Stimulated activated naive CD8-positive, alpha-beta T cell treated with anti-CD3 and anti-CD28 coated beads, Interleukin-15, Interleukin-2, amounts not matched to agents 100 ng/mL and 50 ng/mL, for 24 hours (primary cell): ENCODE data around the gene VSTM1.
"Not testable (repeated sequence)": the region's sequence is repeated elsewhere in the genome, so short reads cannot be mapped to it uniquely, and the experiment has no call there.

Source experiments
- H3K27ac Mint-ChIP-seq: one replicate; pipeline ENCODE4 v1.8.0; 2021; ENCODE audit warnings: mild to moderate bottlenecking, mixed read lengths
- H3K27me3 Mint-ChIP-seq: one replicate; pipeline ENCODE4 v1.8.0; 2021; ENCODE audit warnings: mixed read lengths
- H3K36me3 Mint-ChIP-seq: one replicate; pipeline ENCODE4 v1.8.0; 2021; ENCODE audit warnings: low read depth, mixed read lengths
- H3K4me1 Mint-ChIP-seq: one replicate; pipeline ENCODE4 v1.8.0; 2021; ENCODE audit warnings: low read depth, mixed read lengths
- H3K4me3 Mint-ChIP-seq: one replicate; pipeline ENCODE4 v1.8.0; 2021; ENCODE audit warnings: mild to moderate bottlenecking, mixed read lengths
- H3K9me3 Mint-ChIP-seq: one replicate; pipeline ENCODE4 v1.8.0; 2021; ENCODE audit warnings: mixed read lengths

VSTM1 gene, protein sequence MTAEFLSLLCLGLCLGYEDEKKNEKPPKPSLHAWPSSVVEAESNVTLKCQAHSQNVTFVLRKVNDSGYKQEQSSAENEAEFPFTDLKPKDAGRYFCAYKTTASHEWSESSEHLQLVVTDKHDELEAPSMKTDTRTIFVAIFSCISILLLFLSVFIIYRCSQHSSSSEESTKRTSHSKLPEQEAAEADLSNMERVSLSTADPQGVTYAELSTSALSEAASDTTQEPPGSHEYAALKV

DNA sequence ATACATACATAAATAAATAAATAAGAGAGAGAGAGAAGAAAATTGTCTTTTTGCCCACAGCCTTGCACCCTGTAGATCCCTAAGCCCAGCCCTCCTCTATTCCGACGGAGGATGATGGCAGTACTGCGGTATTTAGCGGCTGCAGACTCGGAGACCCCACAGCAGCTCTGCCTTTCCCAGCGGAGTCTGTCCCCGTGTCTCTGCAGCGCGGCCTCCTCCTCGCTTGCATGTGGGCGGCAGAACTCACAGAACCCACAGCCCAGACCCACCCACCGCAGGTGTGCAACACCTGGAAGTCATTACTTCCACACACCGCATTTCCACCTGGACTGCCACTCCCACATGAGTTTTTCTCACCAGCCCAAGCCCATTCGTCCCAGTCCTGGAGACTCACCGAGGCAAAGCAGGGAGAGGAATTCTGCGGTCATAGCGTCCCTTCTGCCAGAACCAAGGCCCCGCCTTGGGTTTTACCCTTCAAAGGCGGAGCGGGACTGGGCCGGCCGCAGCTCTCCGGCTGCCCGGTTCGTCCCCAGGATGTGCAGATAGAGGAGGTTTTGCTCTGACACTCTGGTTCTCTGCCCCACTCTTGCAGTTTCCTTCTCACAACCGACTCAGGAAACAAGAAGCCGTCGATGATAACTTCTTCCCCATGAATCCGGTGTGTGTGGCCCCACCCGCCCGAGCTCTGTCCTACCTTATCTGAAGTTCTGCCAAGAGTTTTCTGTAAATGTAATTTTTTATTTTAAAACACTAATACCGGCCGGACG, at the start of gene VSTM1:
TSS of gene VSTM1 (minus strand) at position 548 of the 767 bp plus-strand sequence. CDS start at position 428, 120 bp downstream.
- no peaks in the 10 kb centered on the region for H3K36me3 Mint-ChIP-seq
- no peak within 1 kb of the TSS for H3K27ac Mint-ChIP-seq
- H3K4me3 Mint-ChIP-seq = no peak within 1 kb of the TSS
- no peaks in the 10 kb centered on the region for H3K9me3 Mint-ChIP-seq
- H3K4me1 Mint-ChIP-seq = no peaks in the 10 kb centered on the region
- H3K27me3 Mint-ChIP-seq = peaks cover 16% of the 10 kb centered on the region

DNA sequence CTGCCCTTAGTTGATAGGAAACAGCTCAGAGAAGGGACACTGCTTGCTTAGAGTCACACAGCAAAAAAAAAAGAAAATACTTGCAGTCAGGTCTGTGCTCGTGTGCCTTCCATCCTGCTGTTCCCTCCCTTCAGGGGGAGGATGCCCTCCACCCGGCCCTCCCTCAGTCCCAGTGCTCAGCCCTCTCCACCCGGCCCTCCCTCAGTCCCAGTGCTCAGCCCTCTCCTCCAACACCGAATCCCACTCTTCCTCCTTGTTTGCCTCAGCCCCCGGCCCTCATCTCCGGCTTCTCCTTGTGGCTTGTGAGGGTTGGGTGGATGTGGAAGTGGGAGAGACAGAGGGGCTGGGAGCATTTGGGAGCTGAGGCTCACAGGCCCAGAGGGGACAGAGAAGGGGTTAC, 46.0 kb upstream of the VSTM1 start:
- H3K27me3 Mint-ChIP-seq = no peaks in the 10 kb centered on the region
- no peak overlapping the region for H3K4me3 Mint-ChIP-seq
- peaks cover 50% of the 10 kb centered on the region for H3K36me3 Mint-ChIP-seq
- no peaks in the 10 kb centered on the region for H3K9me3 Mint-ChIP-seq
- H3K27ac Mint-ChIP-seq = no peak overlapping the region
- peaks cover 29% of the 10 kb centered on the region for H3K4me1 Mint-ChIP-seq

DNA sequence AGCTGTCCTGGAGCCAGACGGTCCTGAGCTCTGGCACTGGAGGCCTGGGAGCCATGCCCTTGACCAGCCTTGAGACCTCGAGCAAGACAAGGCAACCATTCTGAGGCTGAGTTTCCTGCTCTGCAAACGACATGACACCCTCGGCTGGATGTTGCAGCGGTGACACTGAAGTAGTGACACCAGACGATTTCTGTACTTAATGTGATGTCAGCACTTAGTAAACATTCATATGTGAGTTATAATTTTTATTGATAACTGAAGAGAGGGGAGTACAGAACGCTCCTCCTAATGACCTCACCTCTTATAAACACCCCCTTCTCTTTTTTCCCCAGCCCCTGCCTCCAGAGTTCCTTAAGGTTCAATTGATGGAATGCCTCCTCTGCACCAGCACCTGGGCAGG, 44.8 kb upstream of the VSTM1 start:
- Mint-ChIP-seq H3K4me1 (peaks cover 23% of the 10 kb centered on the region), H3K4me3 (no peak overlapping the region), H3K9me3 (no peaks in the 10 kb centered on the region), H3K27me3 (no peaks in the 10 kb centered on the region), H3K36me3 (peaks cover 44% of the 10 kb centered on the region), H3K27ac (no peak overlapping the region)

DNA sequence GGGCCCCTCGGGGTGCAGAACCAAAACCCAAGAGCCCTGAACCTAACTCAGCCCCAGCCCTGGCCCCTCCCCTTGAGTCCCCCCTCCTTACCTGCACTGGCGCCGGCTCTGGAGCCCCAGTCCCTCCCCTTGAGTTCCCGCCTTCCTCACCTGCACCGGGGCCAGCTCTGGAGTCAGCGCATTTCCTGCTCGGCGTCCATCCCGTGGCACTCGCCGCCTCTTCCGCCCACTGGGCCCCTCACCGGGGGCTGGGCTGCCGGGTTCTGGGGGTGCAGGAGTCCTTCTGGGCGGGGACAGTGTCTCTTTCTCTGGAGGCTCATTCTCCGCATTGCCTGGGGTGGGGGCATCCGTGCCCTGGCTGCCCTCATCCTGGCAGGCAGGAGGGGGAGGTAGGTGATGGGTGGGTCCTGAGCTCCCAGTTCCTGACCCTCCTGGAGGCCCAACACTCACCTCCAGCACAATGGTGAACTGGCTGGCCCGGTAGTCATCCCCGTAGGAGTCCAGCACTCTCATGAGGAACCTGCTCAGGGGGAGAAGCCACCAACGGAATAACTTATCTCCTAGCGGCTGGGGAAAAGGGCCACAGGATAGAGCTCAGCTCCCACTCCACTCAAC, 44.3 kb upstream of the VSTM1 start:
- Mint-ChIP-seq H3K9me3 (no peaks in the 10 kb centered on the region), H3K27ac (no peak overlapping the region), H3K36me3 (peaks cover 39% of the 10 kb centered on the region), H3K4me3 (no peak overlapping the region), H3K27me3 (no peaks in the 10 kb centered on the region), H3K4me1 (peaks cover 17% of the 10 kb centered on the region)

DNA sequence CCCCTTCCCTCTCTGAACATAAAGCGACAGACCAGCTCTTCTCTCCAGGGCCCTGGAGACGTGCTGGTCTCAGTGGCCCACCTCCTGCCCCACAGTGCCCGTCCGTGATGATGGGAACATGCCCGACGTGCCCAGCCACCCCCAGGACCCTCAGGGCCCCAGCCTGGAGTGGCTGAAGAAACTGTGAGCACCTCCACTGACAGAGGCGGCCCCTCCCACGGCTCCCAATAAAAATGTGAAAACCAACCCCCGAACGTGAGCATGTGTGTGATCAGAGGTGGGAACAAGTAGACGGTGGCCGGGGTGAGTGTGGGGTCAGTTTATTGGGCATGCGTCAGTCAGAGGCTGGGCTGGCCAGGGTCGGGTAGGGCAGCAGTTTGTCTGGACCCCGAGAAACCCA, 43.0 kb upstream of the VSTM1 start:
- H3K27ac Mint-ChIP-seq = no peak overlapping the region

DNA sequence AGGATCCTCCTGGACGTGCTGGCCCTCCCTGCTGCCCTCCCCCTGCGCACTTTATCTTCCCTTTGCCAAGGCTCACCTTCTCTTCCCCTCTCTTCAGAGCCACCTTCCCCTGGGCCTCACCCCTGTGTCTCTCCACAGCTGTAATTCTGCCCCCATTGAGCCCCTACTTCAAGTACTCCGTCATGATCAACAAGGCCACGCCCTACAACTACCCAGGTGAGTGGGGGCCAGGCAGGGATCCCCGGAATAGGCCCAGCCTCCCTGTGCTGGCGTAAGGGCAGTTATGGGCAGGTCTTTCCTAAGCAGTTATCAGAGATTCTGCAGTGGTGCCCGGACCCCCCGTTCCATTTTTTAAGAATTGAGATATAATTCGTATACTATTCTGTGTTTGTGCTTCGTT, 42.1 kb upstream of the VSTM1 start:
- Mint-ChIP-seq H3K9me3 (no peaks in the 10 kb centered on the region), H3K36me3 (peaks cover 31% of the 10 kb centered on the region), H3K4me1 (peaks cover 23% of the 10 kb centered on the region), H3K4me3 (no peak overlapping the region), H3K27ac (no peak overlapping the region), H3K27me3 (no peaks in the 10 kb centered on the region)

More for the DNA sequence above, 43.0 kb upstream of the VSTM1 start:
- Mint-ChIP-seq H3K36me3 (peaks cover 34% of the 10 kb centered on the region), H3K9me3 (no peaks in the 10 kb centered on the region), H3K4me3 (no peak overlapping the region), H3K4me1 (peaks cover 25% of the 10 kb centered on the region), H3K27me3 (no peaks in the 10 kb centered on the region)

DNA sequence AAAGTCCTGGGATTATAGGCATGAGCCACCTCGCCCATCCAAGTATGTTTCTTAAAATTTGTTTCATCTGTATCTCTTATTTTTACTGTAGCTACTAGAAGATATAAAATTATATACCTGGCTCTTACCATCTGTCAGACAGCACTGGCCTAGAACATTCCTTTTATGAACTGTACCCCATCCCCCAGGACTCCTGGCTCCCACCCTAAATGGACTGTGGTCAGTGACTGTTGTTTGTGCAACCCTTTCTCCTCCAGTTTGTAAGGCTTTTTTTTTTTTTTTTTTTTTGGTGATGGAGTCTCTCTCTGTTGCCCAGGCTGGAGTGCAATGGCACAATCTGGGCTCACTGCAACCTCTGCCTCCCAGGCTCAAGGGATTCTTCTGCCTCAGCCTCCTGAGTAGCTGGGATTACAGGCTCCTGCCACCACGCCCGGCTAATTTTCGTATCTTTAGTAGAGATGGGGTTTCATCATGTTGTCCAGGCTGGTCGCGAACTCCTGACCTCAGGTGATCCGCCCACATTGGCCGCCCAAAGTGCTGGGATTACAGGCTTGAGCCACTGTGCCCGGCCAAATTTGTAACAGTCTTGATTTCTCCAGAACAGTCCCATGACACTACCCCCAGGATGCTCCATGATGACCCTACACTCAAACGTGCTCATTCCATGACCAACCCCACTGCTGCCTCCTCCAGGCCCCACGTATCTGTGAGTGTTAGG, 41.5 kb upstream of the VSTM1 start:
- no peaks in the 10 kb centered on the region for H3K27me3 Mint-ChIP-seq
- H3K36me3 Mint-ChIP-seq = peaks cover 26% of the 10 kb centered on the region
- no peak overlapping the region for H3K4me3 Mint-ChIP-seq
- no peak overlapping the region for H3K27ac Mint-ChIP-seq
- H3K4me1 Mint-ChIP-seq = peaks cover 22% of the 10 kb centered on the region
- no peaks in the 10 kb centered on the region for H3K9me3 Mint-ChIP-seq

DNA sequence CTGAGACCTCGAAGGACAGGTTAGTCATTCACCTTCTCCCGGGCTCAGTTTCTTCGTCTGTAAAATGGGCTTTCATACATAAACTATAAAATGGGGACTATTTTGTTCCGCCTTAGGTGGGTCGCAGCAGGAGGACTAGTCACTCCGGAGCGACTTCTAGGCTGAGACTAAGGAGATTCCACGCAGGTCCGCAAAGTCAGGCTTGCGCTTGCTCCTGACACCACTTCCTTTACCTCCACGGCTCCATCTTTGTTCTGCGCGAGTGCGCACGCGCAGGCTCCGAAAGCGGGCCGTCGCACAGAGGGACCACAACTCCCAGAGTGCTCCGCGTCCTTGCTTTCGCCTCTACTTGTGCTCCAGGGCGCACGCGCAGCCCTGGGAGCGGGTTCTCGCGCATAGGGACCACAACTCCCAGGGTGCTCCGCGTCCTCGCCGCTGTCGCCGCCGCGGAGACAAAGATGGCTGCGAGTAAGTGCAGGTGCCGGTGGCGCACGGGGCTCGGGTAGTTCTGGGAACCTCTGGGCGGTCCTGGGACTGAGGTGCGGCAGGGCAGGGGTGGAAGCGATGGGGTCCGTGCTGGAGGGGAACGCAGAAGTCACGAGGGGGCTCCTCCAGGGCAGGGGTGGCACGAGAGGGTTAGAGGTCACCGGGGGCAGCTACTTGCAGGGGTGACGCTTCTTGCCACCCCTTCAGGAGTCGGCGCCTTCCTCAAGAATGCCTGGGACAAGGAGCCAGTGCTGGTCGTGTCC, 38.9 kb upstream of the VSTM1 start, which contains the start of gene NDUFA3:
TSS of gene NDUFA3 (plus strand) at position 435 of the 749 bp plus-strand sequence. CDS start at position 459, 24 bp downstream.
- H3K27me3 Mint-ChIP-seq = no peaks in the 10 kb centered on the region
- H3K27ac Mint-ChIP-seq = peak within 1 kb of the TSS; percentile 96
- no peaks in the 10 kb centered on the region for H3K9me3 Mint-ChIP-seq
- peaks cover 23% of the 10 kb centered on the region for H3K36me3 Mint-ChIP-seq
- H3K4me1 Mint-ChIP-seq = peaks cover 22% of the 10 kb centered on the region
- H3K4me3 Mint-ChIP-seq = peak within 1 kb of the TSS; percentile 98

DNA sequence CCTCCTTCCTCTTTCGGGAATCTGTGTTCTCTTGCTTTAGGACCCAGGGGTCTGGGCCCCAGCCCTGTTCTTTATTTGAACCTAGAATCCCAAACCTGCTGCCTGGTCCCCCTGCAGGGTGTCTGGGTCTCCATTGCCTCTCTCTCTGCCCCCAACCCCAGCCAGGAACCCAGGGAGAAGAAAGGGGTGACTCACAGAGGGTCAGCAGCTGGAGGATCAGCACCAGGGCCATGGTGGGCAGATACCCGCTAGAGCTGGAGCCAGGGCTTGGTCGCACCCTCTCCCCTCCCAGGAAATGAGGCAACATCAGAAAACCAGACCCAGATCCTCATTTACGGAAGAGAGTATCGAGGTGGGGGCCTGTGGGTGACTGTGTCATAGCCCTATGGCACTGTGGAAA, 36.9 kb upstream of the VSTM1 start, which contains the start of gene OSCAR:
TSS of gene OSCAR (minus strand) at position 243 of the 400 bp plus-strand sequence. CDS start at position 232, 11 bp downstream.
- H3K4me1 Mint-ChIP-seq = peaks cover 26% of the 10 kb centered on the region
- H3K4me3 Mint-ChIP-seq = peak within 1 kb of the TSS; percentile 52
- peaks cover 6% of the 10 kb centered on the region for H3K27me3 Mint-ChIP-seq
- no peak within 1 kb of the TSS for H3K27ac Mint-ChIP-seq
- H3K9me3 Mint-ChIP-seq = no peaks in the 10 kb centered on the region
- peaks cover 3% of the 10 kb centered on the region for H3K36me3 Mint-ChIP-seq

DNA sequence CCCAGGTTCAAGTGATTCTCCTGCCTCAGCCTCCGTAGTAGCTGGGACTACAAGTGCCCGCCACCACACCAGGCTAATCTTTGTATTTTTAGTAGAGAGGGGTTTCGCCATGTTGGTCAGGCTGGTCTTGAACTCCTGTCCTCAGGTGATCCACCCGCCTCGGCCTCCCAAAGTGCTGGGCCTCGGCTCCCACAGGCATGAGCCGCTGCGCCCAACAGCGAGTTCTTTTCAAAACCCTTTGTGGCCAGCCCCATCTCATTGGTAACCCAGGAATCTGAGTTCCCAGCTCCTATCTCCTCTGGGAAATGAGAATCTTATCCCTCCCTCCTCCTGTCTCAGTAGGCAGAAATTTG, 36.2 kb upstream of the VSTM1 start:
- H3K9me3 Mint-ChIP-seq, H3K27ac Mint-ChIP-seq, H3K4me3 Mint-ChIP-seq, H3K36me3 Mint-ChIP-seq, H3K27me3 Mint-ChIP-seq: not testable (repeated sequence)
- peaks cover 24% of the 10 kb centered on the region for H3K4me1 Mint-ChIP-seq

DNA sequence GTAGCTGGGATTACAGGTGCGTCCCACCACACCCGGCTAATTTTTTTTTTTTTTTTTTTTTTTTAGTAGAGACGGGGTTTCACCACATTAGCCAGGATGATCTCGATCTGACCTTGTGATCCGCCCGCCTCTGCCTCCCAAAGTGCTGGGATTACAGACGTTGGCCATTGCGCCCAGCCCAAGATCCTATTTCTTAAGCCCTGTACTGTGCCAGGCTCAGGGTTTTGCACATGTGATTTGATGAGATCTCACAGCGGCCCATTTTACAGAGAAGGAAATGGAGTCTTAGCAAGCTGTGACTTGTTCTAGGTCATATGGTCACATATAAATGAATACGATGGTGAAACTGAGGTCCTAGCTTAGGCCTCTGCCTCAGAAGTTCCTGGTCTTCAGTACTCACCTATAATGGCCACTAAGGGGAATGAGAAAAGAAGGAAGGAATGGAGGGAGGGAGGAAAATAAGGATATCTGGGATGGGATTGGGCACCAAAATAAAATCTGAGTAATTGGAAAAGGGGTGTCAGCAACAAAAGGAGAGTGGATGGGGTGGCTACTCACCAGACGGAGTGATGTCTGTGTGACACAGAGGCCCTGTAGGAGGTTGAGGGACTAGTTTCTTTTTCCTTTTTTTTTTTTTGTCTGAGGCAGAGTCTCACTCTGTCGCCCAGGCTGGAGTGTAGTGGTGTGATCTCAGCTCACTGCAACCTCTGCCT, 35.6 kb upstream of the VSTM1 start:
- Mint-ChIP-seq H3K9me3 (no peaks in the 10 kb centered on the region), H3K4me3 (no peak overlapping the region), H3K4me1 (peaks cover 21% of the 10 kb centered on the region), H3K27ac (no peak overlapping the region), H3K36me3 (no peaks in the 10 kb centered on the region), H3K27me3 (peaks cover 12% of the 10 kb centered on the region)

DNA sequence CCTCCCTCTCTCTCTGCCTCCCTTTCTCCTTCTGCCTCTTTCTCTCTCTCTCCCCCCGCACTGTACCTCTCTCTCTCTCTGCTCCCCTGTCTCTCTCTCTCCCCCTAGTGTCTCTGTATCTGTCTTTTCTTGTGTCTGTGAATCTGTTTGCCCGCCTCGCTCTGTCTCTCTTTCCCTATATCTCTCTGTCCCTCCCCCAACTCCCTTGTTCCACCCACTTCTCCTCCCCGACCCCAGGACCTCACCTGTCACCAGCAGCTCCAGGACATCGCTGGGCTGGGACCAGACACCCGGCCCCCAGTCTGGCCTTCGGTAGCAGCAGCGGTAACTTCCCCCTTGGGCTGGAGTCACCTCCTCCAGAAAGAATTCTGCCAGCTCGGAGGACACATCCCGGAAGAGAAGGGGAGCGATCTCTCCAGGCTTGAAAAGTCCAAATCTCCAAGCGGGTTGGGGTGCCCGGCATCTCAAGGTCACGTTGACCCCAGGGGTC, 33.0 kb upstream of the VSTM1 start:
- H3K9me3 Mint-ChIP-seq = no peaks in the 10 kb centered on the region
- peaks cover 22% of the 10 kb centered on the region for H3K27me3 Mint-ChIP-seq
- peak overlapping the region; percentile 68 for H3K4me3 Mint-ChIP-seq
- H3K36me3 Mint-ChIP-seq = no peaks in the 10 kb centered on the region
- no peak overlapping the region for H3K27ac Mint-ChIP-seq
- H3K4me1 Mint-ChIP-seq = peaks cover 11% of the 10 kb centered on the region

DNA sequence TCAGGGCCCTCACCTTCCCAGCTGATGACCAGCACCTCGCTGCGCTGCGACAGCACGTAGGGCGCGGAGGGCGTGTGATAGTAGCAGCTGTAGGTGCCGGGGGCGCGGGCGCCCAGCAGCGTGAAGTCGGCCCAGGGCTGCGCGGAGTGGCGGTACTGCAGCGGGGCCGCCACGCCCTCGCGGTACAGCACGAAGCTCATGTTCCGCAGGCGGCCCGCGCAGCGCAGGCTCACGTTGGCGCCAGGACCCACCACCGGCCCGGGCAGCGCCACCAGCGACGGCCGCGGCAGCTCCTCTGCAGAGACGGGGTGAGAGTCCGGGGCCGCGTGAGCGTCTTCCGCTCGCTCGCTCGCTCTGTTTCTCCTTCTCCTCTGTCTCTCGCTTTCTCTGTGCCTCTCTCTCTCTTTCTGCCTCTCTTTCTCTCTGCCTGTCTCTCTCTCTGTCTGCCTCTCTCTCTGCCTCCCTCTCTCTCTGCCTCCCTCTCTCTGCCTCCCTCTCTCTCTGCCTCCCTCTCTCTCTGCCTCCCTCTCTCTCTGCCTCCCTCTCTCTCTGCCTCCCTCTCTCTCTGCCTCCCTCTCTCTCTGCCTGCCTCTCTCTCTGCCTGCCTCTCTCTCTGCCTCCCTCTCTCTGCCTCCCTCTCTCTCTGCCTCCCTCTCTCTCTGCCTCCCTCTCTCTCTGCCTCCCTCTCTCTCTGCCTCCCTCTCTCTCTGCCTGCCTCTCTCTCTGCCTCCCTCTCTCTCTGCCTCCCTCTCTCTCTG, 32.3 kb upstream of the VSTM1 start:
- not testable (repeated sequence) for H3K36me3 Mint-ChIP-seq, H3K27ac Mint-ChIP-seq, H3K9me3 Mint-ChIP-seq
- Mint-ChIP-seq H3K4me3 (peak overlapping the region; percentile 68), H3K4me1 (peaks cover 11% of the 10 kb centered on the region), H3K27me3 (peaks cover 22% of the 10 kb centered on the region)
